Activated CD8-positive, alpha-beta T cell treated with anti-CD3 and anti-CD28 coated beads for 36 hours (primary cell): ENCODE measurements around the gene CYP26B1. TPM values are rescaled to one million over a fixed set of nuclear protein-coding genes. Genes with fewer than 3 reads are reported as not detected.

Experiments used
- ATAC-seq: fragments of 200-7000 bp; cut with Tn5 transposase; one replicate; pipeline ENCODE4 v1.10.0; 2021; ENCODE audit warnings: mild to moderate bottlenecking, moderate library complexity
- CTCF ChIA-PET: fragments of 350-600 bp; sonication (Branson Sonifier 250); formaldehyde crosslinking; loops from one replicate; lab custom pipeline; 2021; ENCODE audit warnings: antibody characterized with exemption; lab: Charles Lee
- POLR2A ChIA-PET: fragments of 350-600 bp; sonication (Branson Sonifier 250); formaldehyde crosslinking; loops from one replicate; lab custom pipeline; 2021; ENCODE audit warnings: antibody characterized with exemption; lab: Charles Lee
- DNase-seq: peaks from one replicate; pipeline ENCODE4 v3.0.0-alpha.2; 2020
- H3K27ac Mint-ChIP-seq: one replicate; pipeline ENCODE4 v1.8.0; 2021; ENCODE audit warnings: mild to moderate bottlenecking, mixed read lengths
- H3K27me3 Mint-ChIP-seq: one replicate; pipeline ENCODE4 v1.8.0; 2021; ENCODE audit warnings: mixed read lengths
- H3K36me3 Mint-ChIP-seq: one replicate; pipeline ENCODE4 v1.8.0; 2021; ENCODE audit warnings: low read depth, mixed read lengths
- H3K4me1 Mint-ChIP-seq: one replicate; pipeline ENCODE4 v1.8.0; 2021; ENCODE audit warnings: low read depth, mixed read lengths
- H3K4me3 Mint-ChIP-seq: one replicate; pipeline ENCODE4 v1.8.0; 2021; ENCODE audit warnings: mild to moderate bottlenecking, moderate library complexity, mixed read lengths
- H3K9me3 Mint-ChIP-seq: one replicate; pipeline ENCODE4 v1.8.0; 2021; ENCODE audit warnings: mixed read lengths
- CTCF ChIP-seq: fragments of 200-600 bp; IDR thresholded peaks from one replicate; pipeline ENCODE4 v1.8.0; 2022; ENCODE audit warnings: antibody characterized with exemption, mild to moderate bottlenecking
- intact Hi-C: fragments of 100-400 bp; cut with micrococcal nuclease; formaldehyde crosslinking; loops from one replicate; pipeline ENCODE4 v1.10.0; 2022
- total RNA-seq, 2 experiments: library from RNA; stranded (reverse); gene quantifications; one replicate each; pipeline ENCODE4 v1.2.3, GENCODE V29; 2021

Gene CYP26B1
- total RNA-seq, 2 experiments from 2014 or later: not detected

GRCh38 chr2:72142570-72143440, 4.9 kb downstream of the CYP26B1 start:
- H3K4me3 Mint-ChIP-seq: no peak overlapping the region
- H3K27ac Mint-ChIP-seq: no peak overlapping the region
- no peak for DNase-seq
- ChIA-PET POLR2A (no interaction called here), CTCF (no interaction called here)
- H3K27me3 Mint-ChIP-seq: peaks cover 39% of the 10 kb centered on the region
- no peak for ATAC-seq
- peaks cover 21% of the 10 kb centered on the region for H3K4me1 Mint-ChIP-seq
- intact Hi-C loops: no loop called here
- no peaks in the 10 kb centered on the region for H3K36me3 Mint-ChIP-seq
- TF ChIP-seq CTCF: no peak
- no peaks in the 10 kb centered on the region for H3K9me3 Mint-ChIP-seq

- DNase-seq (no peak), ATAC-seq (no peak)
- intact Hi-C loops: no loop called here
- Mint-ChIP-seq H3K4me1 (peaks cover 18% of the 10 kb centered on the region), H3K4me3 (no peak overlapping the region), H3K9me3 (no peaks in the 10 kb centered on the region), H3K27ac (no peak overlapping the region), H3K36me3 (no peaks in the 10 kb centered on the region), H3K27me3 (peaks cover 35% of the 10 kb centered on the region)
- CTCF ChIA-PET: no interaction called here
- TF ChIP-seq CTCF: no peak
- POLR2A ChIA-PET: no interaction called here
Observed at GRCh38 chr2:72141881-72142451, 5.7 kb downstream of the CYP26B1 start.

GRCh38 chr2:72141032-72141645, 6.5 kb downstream of the CYP26B1 start:
- H3K36me3 Mint-ChIP-seq: no peaks in the 10 kb centered on the region
- intact Hi-C loops: no loop called here
- no peaks in the 10 kb centered on the region for H3K9me3 Mint-ChIP-seq
- CTCF ChIA-PET: no interaction called here
- no peak for DNase-seq
- no peak for TF ChIP-seq CTCF
- POLR2A ChIA-PET: no interaction called here
- H3K4me1 Mint-ChIP-seq: peaks cover 12% of the 10 kb centered on the region
- no peak overlapping the region for H3K27ac Mint-ChIP-seq
- no peak overlapping the region for H3K4me3 Mint-ChIP-seq
- H3K27me3 Mint-ChIP-seq: peaks cover 26% of the 10 kb centered on the region
- ATAC-seq: no peak

- DNase-seq (no peak), ATAC-seq (no peak)
- TF ChIP-seq CTCF: no peak
- Mint-ChIP-seq H3K4me1 (peaks cover 10% of the 10 kb centered on the region), H3K27ac (no peak overlapping the region), H3K9me3 (no peaks in the 10 kb centered on the region), H3K27me3 (peaks cover 21% of the 10 kb centered on the region), H3K4me3 (no peak overlapping the region), H3K36me3 (no peaks in the 10 kb centered on the region)
- ChIA-PET CTCF (no interaction called here), POLR2A (no interaction called here)
- intact Hi-C loops: no loop called here
Observed at GRCh38 chr2:72140621-72140960, 7.1 kb downstream of the CYP26B1 start.
